Liver (tissue), 9 donors: ENCODE results near the gene BABAM1. TPM values are rescaled to one million over a fixed set of nuclear protein-coding genes. Genes with fewer than 3 reads are reported as not detected.

Source experiments
- DNase-seq: peaks from one replicate; pipeline ENCODE4 v3.0.0-alpha.2; 2017; ENCODE audit warnings: low spot score
- H3K27ac ChIP-seq, 2 donors: one replicate each; pipeline ENCODE4 v1.7.0; 2013; ENCODE audit warnings: inconsistent platforms in 2 of 2, low read length in 2 of 2, control low read depth in 1 of 2, low read depth in 1 of 2, mild to moderate bottlenecking in 1 of 2
- H3K27me3 ChIP-seq, 4 donors: one replicate each; pipeline versions ENCODE4 v1.6.1 to v1.7.0; 2013; ENCODE audit warnings: low read length in 3 of 4, inconsistent platforms in 1 of 4, mild to moderate bottlenecking in 1 of 4, moderate library complexity in 1 of 4; ENCODE audit not compliant: control insufficient read depth in 4 of 4, insufficient read depth in 4 of 4
- H3K36me3 ChIP-seq, 4 donors: one replicate each; pipeline versions ENCODE4 v1.6.1 to v1.7.0; 2013; ENCODE audit warnings: low read length in 3 of 4, mild to moderate bottlenecking in 3 of 4, low read depth in 1 of 4, moderate library complexity in 1 of 4; ENCODE audit not compliant: control insufficient read depth in 4 of 4, insufficient read depth in 3 of 4
- H3K4me1 ChIP-seq, 4 donors: one replicate each; pipeline versions ENCODE4 v1.6.1 to v1.7.0; 2013; ENCODE audit warnings: low read length in 3 of 4, mild to moderate bottlenecking in 3 of 4, moderate library complexity in 1 of 4; ENCODE audit not compliant: control insufficient read depth in 4 of 4, insufficient read depth in 4 of 4
- H3K4me3 ChIP-seq, 3 donors: one replicate each; pipeline versions ENCODE4 v1.6.1 to v1.7.0; 2013; ENCODE audit warnings: low read length in 3 of 3, control low read depth in 1 of 3, low read depth in 1 of 3, mild to moderate bottlenecking in 1 of 3
- H3K9ac ChIP-seq, 2 donors: one replicate each; pipeline ENCODE4 v1.7.0; 2013; ENCODE audit warnings: low read length in 2 of 2, mild to moderate bottlenecking in 2 of 2, moderate library complexity in 2 of 2, control low read depth in 1 of 2, low read depth in 1 of 2
- H3K9me3 ChIP-seq, 4 donors: one replicate each; pipeline versions ENCODE4 v1.6.1 to v1.7.0; 2013; ENCODE audit warnings: low read length in 3 of 4; ENCODE audit not compliant: control insufficient read depth in 4 of 4
- EGR1 ChIP-seq, 2 donors: IDR thresholded peaks; 2 replicates each; pipeline ENCODE4 v1.6.1; 2016 to 2018; ENCODE audit warnings: antibody characterized with exemption in 2 of 2, low read depth in 2 of 2
- FOXA1 ChIP-seq: IDR thresholded peaks from 2 replicates; pipeline ENCODE4 v1.6.1; 2016; ENCODE audit warnings: antibody characterized with exemption
- HNF4G ChIP-seq: IDR thresholded peaks from 2 replicates; pipeline ENCODE4 v1.6.1; 2016; ENCODE audit warnings: antibody characterized with exemption
- JUND ChIP-seq, 2 donors: IDR thresholded peaks; 2 replicates each; pipeline ENCODE4 v1.6.1; 2016; ENCODE audit warnings: antibody characterized with exemption in 2 of 2
- NR2F2 ChIP-seq: IDR thresholded peaks from 2 replicates; pipeline ENCODE4 v1.6.1; 2016; ENCODE audit warnings: antibody characterized with exemption
- RAD21 ChIP-seq, 2 donors: IDR thresholded peaks; 2 replicates each; pipeline ENCODE4 v1.6.1; 2016; ENCODE audit warnings: antibody characterized with exemption in 2 of 2, mild to moderate bottlenecking in 2 of 2
- SP1 ChIP-seq: IDR thresholded peaks from 2 replicates; pipeline ENCODE4 v1.6.1; 2018; ENCODE audit warnings: antibody characterized with exemption, mild to moderate bottlenecking
- TAF1 ChIP-seq: conservative IDR thresholded peaks from 2 replicates; pipeline ENCODE4 v1.6.1; 2016; ENCODE audit warnings: antibody characterized with exemption, mild to moderate bottlenecking
- WGBS: extraction: QIAGEN DNeasy Blood & Tissue Kit; methylation state at CpG from one replicate; pipeline ENCODE4 v1.1.7; 2013; 5-methylcytosine and 5-hydroxymethylcytosine counted together
- polyA plus RNA-seq, 2 donors: library from polyadenylated mRNA; stranded (reverse) in 1 of 2; unstranded in 1 of 2; fragments of 200-250 nt in 1 of 2; fragments of >200 nt in 1 of 2; fragmentation: Nextera tagmentation in 1 of 2; extraction: Ambion mirVana in 1 of 2; gene quantifications; one replicate each; pipeline versions ENCODE4 v1.2.1 to v1.2.3, GENCODE V29; 2013 to 2015
- total RNA-seq, 2 donors: library from RNA; depleted of rRNA; stranded (reverse); fragments of >200 nt; gene quantifications; one replicate each; pipeline ENCODE4 v1.2.3, GENCODE V29; 2014
- TF ChIP-seq, protein P1 (sequence below): IDR thresholded peaks from 2 replicates; pipeline ENCODE4 v1.6.1; 2016; ENCODE audit warnings: antibody characterized with exemption, mild to moderate bottlenecking
- TF ChIP-seq, protein P2 (sequence below): IDR thresholded peaks from 2 replicates; pipeline ENCODE4 v1.6.1; 2016; ENCODE audit warnings: antibody characterized with exemption
- TF ChIP-seq, protein P3 (sequence below): IDR thresholded peaks from 2 replicates; pipeline ENCODE4 v1.6.1; 2016; ENCODE audit warnings: antibody characterized with exemption
- TF ChIP-seq, protein P4 (sequence below): IDR thresholded peaks from 2 replicates; pipeline ENCODE4 v1.6.1; 2016; ENCODE audit warnings: antibody characterized with exemption
- donor health status: healthy.
- donor health status: healthy.
- donor health status: healthy.
- donor health status: healthy.
- donor health status: healthy.

Gene BABAM1
- total and polyA plus RNA-seq, 4 donors, result 29.3 to 47.0 (median 33.5) TPM

DNA sequence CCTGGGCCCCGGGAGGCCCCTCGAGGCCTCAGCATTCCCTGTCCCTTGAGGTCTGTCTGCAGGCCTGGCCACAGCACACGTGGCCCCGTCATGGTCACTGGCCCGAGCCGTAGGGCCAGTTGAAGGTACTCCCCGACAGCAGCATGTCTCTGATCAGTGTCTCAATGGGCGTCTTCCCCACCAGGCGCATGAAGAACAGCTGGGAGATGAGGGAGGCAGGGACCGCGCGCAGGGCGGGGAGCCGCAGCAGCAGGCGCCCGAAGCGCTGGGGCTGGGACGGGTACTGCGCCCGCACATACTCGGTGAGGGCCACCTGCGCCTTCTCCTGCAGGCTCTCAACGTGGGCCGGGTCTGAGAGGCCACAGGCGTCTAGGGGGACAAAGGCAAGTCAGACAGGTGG, 35.0 kb upstream of the BABAM1 start (continued):
- TF ChIP-seq, protein P1, sequence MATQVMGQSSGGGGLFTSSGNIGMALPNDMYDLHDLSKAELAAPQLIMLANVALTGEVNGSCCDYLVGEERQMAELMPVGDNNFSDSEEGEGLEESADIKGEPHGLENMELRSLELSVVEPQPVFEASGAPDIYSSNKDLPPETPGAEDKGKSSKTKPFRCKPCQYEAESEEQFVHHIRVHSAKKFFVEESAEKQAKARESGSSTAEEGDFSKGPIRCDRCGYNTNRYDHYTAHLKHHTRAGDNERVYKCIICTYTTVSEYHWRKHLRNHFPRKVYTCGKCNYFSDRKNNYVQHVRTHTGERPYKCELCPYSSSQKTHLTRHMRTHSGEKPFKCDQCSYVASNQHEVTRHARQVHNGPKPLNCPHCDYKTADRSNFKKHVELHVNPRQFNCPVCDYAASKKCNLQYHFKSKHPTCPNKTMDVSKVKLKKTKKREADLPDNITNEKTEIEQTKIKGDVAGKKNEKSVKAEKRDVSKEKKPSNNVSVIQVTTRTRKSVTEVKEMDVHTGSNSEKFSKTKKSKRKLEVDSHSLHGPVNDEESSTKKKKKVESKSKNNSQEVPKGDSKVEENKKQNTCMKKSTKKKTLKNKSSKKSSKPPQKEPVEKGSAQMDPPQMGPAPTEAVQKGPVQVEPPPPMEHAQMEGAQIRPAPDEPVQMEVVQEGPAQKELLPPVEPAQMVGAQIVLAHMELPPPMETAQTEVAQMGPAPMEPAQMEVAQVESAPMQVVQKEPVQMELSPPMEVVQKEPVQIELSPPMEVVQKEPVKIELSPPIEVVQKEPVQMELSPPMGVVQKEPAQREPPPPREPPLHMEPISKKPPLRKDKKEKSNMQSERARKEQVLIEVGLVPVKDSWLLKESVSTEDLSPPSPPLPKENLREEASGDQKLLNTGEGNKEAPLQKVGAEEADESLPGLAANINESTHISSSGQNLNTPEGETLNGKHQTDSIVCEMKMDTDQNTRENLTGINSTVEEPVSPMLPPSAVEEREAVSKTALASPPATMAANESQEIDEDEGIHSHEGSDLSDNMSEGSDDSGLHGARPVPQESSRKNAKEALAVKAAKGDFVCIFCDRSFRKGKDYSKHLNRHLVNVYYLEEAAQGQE, result no peak
- TF ChIP-seq JUND (IDR thresholded peaks at IDR 0.05) (no peak), HNF4G (no peak), EGR1 (IDR thresholded peaks at IDR 0.05; ENCODE audit: low read depth in 2 of 2) (no peak)
- TF ChIP-seq, protein P2, sequence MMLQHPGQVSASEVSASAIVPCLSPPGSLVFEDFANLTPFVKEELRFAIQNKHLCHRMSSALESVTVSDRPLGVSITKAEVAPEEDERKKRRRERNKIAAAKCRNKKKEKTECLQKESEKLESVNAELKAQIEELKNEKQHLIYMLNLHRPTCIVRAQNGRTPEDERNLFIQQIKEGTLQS, result no peak
- TF ChIP-seq, protein P3, sequence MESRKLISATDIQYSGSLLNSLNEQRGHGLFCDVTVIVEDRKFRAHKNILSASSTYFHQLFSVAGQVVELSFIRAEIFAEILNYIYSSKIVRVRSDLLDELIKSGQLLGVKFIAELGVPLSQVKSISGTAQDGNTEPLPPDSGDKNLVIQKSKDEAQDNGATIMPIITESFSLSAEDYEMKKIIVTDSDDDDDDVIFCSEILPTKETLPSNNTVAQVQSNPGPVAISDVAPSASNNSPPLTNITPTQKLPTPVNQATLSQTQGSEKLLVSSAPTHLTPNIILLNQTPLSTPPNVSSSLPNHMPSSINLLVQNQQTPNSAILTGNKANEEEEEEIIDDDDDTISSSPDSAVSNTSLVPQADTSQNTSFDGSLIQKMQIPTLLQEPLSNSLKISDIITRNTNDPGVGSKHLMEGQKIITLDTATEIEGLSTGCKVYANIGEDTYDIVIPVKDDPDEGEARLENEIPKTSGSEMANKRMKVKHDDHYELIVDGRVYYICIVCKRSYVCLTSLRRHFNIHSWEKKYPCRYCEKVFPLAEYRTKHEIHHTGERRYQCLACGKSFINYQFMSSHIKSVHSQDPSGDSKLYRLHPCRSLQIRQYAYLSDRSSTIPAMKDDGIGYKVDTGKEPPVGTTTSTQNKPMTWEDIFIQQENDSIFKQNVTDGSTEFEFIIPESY, result no peak

DNA sequence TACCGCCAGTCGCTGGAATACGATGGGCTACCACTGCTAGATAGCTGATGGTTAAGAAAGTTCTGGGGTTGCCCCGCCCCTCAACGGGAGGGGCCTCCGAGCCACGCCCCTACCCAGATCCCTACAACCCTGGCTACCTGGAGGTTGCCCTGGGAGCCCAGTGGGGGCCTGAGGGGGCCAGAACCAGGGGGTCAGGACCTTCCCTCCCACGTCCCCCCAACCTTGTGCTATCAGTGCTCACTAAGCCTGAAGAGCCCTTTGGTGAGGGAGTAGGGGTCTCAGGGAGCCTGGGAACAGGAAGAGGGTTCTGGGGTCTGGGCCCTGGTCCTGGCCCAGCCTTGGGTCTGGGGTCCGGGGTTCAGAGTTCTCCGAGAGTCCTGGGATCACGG, 32.3 kb upstream of the BABAM1 start:
- Histone ChIP-seq H3K9ac (no peak overlapping the region), H3K27me3 (no peaks in the 10 kb centered on the region), H3K9me3 (no peaks in the 10 kb centered on the region), H3K36me3 (peaks cover 7 to 27% (median 16%) of the 10 kb centered on the region in 4 donors), H3K27ac (peak overlapping the region; percentile 40 to 46), H3K4me1 (peaks cover 15 to 48% (median 35%) of the 10 kb centered on the region in 4 donors), H3K4me3 (peak overlapping the region in 2 of 3 donors; percentile 23 to 51)
- peak; percentile 79 for DNase-seq
- WGBS, result 29% methylated on average over 11 of the region's 11 CpGs
- TF ChIP-seq, protein P4, sequence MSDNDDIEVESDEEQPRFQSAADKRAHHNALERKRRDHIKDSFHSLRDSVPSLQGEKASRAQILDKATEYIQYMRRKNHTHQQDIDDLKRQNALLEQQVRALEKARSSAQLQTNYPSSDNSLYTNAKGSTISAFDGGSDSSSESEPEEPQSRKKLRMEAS, result no peak
- TF ChIP-seq, protein P2, result no peak
- no peak for TF ChIP-seq TAF1
- no peak for TF ChIP-seq FOXA1
- no peak for TF ChIP-seq SP1
- no peak for TF ChIP-seq NR2F2
- no peak for TF ChIP-seq HNF4G
- TF ChIP-seq, protein P3, result no peak
- TF ChIP-seq RAD21 (IDR thresholded peaks at IDR 0.05), result no peak
